AG04450 (cell line): ENCODE results near the gene PKN2. TPM values are rescaled to one million over a fixed set of nuclear protein-coding genes. Genes with fewer than 3 reads are reported as not detected.

ENCODE experiments used
- CTCF ChIA-PET: fragments of 300-600, 350-600 bp; formaldehyde crosslinking; extraction: SDS; loops from one replicate; lab custom pipeline; 2022; ENCODE audit warnings: antibody characterized with exemption, inconsistent platforms; lab: Charles Lee
- POLR2A ChIA-PET: fragments of 350-600 bp; formaldehyde crosslinking; extraction: SDS; loops from one replicate; lab custom pipeline; 2021; ENCODE audit warnings: antibody characterized with exemption, inconsistent platforms; lab: Yijun Ruan, JAX
- DNase-seq: peaks from one replicate; pipeline ENCODE4 v3.0.0-alpha.2; 2011; ENCODE audit warnings: low read depth, low spot score
- H3K27ac ChIP-seq: one replicate; pipeline ENCODE4 v1.5.1; 2012; ENCODE audit warnings: low read depth, low read length, control low read depth
- H3K27me3 ChIP-seq: one replicate; pipeline ENCODE4 v1.6.0; 2012; ENCODE audit warnings: low read length; ENCODE audit not compliant: control insufficient read depth, insufficient read depth
- H3K4me3 ChIP-seq: 2 replicates; pipeline ENCODE4 v1.5.1; 2011; ENCODE audit warnings: mild to moderate bottlenecking, low read depth, low read length, control low read depth
- H3K9me3 ChIP-seq: 2 replicates; pipeline ENCODE4 v1.5.1; 2012; ENCODE audit warnings: low read length; ENCODE audit not compliant: control insufficient read depth, insufficient read depth
- polyA minus RNA-seq: library from RNA; depleted of rRNA, polyadenylated mRNA; stranded (reverse); fragments of >200 nt; gene quantifications from 2 replicates; pipeline ENCODE4 v1.2.3, GENCODE V29; 2011; rRNA and poly(A)+ RNA removed
- polyA plus RNA-seq: library from polyadenylated mRNA; depleted of rRNA; stranded (reverse); fragments of >200 nt; gene quantifications from 2 replicates; pipeline ENCODE4 v1.2.3, GENCODE V29; 2011; rRNA removed
- TF ChIP-seq, protein P1 (sequence below): IDR thresholded peaks from 2 replicates; pipeline ENCODE4 v1.5.1; 2011; ENCODE audit warnings: low read depth, low read length, control low read depth, inconsistent platforms

PKN2 gene
- 23.1 and 35.9 TPM in 2 replicates for polyA plus RNA-seq
- polyA minus RNA-seq = 22.3 and 40.0 TPM in 2 replicates

DNA sequence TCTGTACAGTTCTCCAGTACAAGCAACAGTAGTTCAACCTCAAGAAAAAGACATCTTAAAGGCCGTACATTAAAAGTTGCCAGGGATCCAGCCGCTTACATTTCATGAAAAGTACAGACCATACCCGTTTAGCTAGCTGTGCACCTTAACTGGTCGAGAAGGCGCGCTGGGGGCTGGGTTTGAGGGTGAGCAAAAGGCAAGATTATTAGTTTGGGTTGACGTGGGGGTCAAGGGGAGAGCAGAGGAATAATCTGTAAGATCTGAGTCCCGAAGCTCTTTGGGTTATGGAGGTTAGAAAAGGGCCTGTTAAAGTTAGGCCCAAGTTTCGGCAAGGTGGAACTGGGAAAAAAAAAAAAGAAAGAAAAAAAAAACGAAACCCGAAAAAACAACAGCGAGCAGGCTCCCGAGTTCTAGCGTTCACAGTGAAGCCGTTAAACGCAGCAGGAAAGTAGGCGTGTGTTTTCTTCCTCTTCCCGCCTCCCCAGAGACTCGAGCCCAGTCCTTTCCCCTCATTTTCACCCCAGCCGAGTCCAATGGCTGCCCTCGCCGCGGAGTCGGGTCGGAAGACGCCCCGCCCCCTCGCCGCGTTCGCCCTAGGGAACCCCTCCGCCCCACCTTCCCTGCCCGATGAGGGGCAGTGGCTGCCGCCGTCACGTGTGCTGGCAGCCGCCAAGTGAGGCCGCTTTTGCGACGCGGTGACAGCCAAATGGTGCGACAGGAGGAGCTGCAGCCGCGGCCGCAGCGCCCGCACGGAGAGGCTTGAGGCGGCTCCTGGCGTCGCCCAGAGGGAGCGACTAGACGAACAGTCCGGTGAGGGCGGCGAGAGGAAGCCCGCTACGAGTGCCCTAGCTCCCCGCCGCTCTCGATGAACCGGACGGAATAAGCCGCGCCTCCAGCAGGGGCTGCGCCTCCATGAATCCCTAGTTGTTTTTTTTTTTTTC lies at the start of gene PKN2:
TSS of gene PKN2 (plus strand) at position 733 of the 941 bp plus-strand sequence. CDS start 308 bp downstream, outside the sequence.
- POLR2A ChIA-PET = interaction anchor here (0.6 to 1.3 kb wide), 6 partner anchors 9 to 188 kb away, joined by 4 to 10 read pairs (median 7); no protein-coding TSS in a partner anchor

DNA sequence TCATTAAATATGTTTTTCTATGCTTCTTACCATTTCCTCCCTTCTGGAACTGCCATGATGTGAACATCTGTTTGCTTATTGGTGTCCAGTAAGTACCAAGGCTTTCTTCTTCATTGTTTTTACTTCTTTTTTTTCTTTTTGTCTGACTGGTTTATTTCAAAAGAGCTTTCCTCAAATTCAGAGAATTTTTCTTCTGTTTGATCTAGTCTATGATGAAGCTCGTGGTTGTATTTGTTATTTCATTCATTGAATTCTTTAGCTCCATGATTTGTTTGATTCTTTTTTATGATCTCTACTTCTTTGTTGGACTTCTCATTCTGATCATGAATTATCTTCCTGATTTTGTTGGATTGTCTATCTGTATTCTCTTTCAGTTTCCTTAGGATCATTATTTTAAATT lies 49.5 kb upstream of the PKN2 start:
- CTCF ChIA-PET = interaction anchor here (1.3 kb wide), 1 partner anchor 21 kb away, joined by 3 read pairs; no protein-coding TSS in a partner anchor
- Histone ChIP-seq H3K9me3 (peaks cover 4% of the 10 kb centered on the region), H3K27ac (no peak overlapping the region), H3K27me3 (no peaks in the 10 kb centered on the region), H3K4me3 (no peak overlapping the region)
- POLR2A ChIA-PET = no interaction called here
- no peak for DNase-seq
- TF ChIP-seq, protein P1, sequence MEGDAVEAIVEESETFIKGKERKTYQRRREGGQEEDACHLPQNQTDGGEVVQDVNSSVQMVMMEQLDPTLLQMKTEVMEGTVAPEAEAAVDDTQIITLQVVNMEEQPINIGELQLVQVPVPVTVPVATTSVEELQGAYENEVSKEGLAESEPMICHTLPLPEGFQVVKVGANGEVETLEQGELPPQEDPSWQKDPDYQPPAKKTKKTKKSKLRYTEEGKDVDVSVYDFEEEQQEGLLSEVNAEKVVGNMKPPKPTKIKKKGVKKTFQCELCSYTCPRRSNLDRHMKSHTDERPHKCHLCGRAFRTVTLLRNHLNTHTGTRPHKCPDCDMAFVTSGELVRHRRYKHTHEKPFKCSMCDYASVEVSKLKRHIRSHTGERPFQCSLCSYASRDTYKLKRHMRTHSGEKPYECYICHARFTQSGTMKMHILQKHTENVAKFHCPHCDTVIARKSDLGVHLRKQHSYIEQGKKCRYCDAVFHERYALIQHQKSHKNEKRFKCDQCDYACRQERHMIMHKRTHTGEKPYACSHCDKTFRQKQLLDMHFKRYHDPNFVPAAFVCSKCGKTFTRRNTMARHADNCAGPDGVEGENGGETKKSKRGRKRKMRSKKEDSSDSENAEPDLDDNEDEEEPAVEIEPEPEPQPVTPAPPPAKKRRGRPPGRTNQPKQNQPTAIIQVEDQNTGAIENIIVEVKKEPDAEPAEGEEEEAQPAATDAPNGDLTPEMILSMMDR = no peak

More for the DNA sequence above, at the start of gene PKN2:
- DNase-seq = peak; percentile 97
- Histone ChIP-seq H3K9me3 (no peaks in the 10 kb centered on the region; the same call in 1 of the 2 replicates), H3K27me3 (no peaks in the 10 kb centered on the region), H3K4me3 (peak within 1 kb of the TSS; percentile 74), H3K27ac (peak within 1 kb of the TSS; percentile 90)
- TF ChIP-seq, protein P1 = peak; percentile 13; the same call in 1 of the 2 replicates
- CTCF ChIA-PET = interaction anchor here (0.6 to 3.1 kb wide), 10 partner anchors 13 to 1979 kb away, joined by 3 to 13 read pairs (median 4); partner anchors contain the start of gene SH3GLB1

DNA sequence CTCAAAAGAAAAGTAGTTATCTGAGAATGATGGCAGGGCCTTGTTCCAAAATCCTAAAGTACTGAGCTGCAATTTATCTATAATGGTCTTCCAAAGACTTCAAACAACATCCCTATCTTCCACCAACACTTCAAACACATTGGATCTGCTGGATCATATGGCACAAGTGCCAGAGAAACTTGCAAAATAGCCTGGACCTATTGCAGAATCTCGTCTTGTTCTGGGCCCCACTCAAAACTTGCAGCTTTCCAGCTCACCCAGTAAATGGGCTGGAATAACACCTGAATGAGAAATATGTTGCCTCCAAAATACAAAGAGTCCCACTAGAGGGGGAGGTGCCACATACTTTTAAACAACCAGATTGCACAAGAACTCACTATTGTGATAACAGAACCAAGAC lies 44.0 kb upstream of the PKN2 start:
- Histone ChIP-seq H3K27ac (no peak overlapping the region), H3K27me3 (no peaks in the 10 kb centered on the region), H3K9me3 (peaks cover 3% of the 10 kb centered on the region), H3K4me3 (no peak overlapping the region)
- DNase-seq = no peak
- POLR2A ChIA-PET = no interaction called here
- CTCF ChIA-PET = interaction anchor here (0.6 kb wide), 1 partner anchor 16 kb away, joined by 3 read pairs; no protein-coding TSS in a partner anchor
- TF ChIP-seq, protein P1 = no peak

DNA sequence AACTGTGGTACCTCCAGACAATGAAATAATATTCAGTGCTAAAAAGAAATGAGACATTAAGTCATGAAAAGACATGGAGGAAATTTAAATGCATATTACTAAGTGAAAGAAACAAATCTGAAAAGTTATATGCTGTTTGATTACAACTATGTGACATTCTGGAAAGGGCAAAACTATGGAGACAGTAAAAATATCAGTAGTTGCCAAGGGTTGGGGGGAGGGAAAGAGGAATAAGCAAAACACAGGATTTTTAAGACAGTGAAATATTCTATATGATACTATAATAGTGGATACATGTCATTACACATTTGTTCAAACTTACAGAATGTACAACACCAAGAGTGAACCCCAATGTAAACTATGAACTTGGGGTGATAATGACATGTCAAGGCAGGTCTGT lies 38.2 kb upstream of the PKN2 start:
- DNase-seq = no peak
- Histone ChIP-seq H3K27ac (no peak overlapping the region), H3K27me3 (no peaks in the 10 kb centered on the region), H3K9me3 (no peaks in the 10 kb centered on the region), H3K4me3 (no peak overlapping the region)
- TF ChIP-seq, protein P1 = no peak
- POLR2A ChIA-PET = no interaction called here
- CTCF ChIA-PET = interaction anchor here (3.5 kb wide), 1 partner anchor 10 kb away, joined by 25 read pairs; no protein-coding TSS in a partner anchor
